ENCODE measurements around the gene DMBT1.

DMBT1 gene

DNA sequence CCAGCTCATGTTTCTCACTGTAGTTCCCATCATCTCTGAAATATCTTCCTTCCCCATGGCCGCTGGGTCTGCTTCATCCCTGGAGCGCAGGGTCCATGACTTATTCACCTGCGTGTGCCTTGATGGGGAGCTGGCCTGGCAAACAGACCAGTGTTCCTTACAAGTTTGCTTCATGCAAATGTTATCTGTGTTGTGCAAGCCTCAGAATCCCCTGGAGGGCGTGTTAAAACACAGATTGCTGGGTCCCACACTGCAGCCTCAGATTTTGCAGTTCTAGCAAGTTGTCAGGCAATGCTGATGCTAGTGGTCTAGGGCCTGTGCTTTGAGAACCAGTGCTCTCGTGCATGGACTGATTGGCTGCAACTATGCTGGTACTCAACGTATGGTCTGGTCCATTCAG, 7.2 kb upstream of the DMBT1 start:
- DNase-seq (ENCODE audit: low read depth), result no peak

DNA sequence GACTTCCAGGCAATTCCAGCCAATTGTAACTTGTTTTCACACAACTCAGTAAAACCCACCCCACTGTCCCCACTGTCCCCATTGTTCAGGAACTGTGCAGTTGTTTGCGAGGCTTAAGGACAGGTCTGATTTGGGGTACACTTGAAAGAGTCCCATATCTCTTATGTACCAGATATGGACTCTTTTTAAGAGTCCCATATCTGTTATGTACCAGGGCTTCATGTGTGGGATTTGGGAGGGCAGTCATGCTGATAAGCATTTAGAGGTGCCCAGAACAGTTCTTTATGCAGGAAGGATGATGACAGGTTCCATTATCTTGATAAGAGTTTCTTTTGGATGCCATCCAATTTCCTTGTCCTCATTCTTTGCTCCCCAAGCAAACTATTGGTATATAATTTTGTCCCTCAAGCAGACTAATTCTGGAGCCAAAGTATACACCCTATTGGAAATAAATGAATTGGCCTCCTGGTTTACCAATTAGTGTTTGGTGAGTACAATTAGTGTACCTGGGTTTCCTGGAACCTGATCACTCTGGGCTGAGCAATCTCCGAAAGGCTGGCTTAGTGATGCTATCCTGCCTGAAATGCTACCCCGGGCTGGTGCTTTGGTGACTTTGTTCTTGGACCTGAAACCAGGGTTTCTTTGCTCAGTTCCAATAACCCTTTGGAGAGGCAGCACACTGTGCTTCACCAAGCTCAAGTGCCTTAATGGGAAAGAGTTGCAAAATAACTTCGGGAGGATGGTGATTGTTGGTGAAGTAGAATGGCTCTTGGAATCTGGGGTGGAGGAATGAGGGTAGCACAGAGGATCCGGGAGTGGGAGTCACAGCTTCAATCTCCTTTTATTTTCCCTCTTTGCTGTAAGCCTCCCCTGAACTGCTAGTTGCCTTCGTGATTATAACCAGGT, 6.2 kb upstream of the DMBT1 start:
- H3K4me3 ChIP-seq (ENCODE audit: low read depth, low read length), result no peak overlapping the region
- DNase-seq (ENCODE audit: low read depth), result no peak
- TF ChIP-seq, protein P1, sequence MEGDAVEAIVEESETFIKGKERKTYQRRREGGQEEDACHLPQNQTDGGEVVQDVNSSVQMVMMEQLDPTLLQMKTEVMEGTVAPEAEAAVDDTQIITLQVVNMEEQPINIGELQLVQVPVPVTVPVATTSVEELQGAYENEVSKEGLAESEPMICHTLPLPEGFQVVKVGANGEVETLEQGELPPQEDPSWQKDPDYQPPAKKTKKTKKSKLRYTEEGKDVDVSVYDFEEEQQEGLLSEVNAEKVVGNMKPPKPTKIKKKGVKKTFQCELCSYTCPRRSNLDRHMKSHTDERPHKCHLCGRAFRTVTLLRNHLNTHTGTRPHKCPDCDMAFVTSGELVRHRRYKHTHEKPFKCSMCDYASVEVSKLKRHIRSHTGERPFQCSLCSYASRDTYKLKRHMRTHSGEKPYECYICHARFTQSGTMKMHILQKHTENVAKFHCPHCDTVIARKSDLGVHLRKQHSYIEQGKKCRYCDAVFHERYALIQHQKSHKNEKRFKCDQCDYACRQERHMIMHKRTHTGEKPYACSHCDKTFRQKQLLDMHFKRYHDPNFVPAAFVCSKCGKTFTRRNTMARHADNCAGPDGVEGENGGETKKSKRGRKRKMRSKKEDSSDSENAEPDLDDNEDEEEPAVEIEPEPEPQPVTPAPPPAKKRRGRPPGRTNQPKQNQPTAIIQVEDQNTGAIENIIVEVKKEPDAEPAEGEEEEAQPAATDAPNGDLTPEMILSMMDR (IDR thresholded peaks at IDR 0.05; ENCODE audit: control insufficient read depth, extremely low read depth, insufficient read depth), result no peak

More for the DNA sequence above, 7.2 kb upstream of the DMBT1 start:
- TF ChIP-seq, protein P1 (IDR thresholded peaks at IDR 0.05; ENCODE audit: control insufficient read depth, extremely low read depth, insufficient read depth), result no peak
- H3K4me3 ChIP-seq (ENCODE audit: low read depth, low read length), result no peak overlapping the region

DNA sequence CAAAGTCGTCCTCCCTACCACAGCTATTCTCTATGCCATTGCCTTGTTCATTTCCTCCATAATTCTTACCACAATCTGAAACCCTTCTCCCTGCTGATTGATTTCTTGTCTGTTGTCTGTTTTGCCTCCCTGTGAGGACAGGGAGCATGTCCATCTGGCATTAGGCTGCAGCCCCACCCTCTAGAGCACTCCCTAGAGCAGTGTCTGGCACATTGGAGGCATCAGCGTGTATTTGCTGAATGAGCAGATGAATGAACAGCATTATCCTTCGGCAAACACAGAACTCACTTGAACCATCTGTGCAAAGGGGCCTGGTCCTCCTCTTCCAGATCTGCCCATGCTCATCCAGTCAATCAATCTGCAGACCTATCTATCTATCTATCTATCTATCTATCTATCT, 5.1 kb upstream of the DMBT1 start:
- no peak overlapping the region for H3K4me3 ChIP-seq (ENCODE audit: low read depth, low read length)
- TF ChIP-seq, protein P1 (IDR thresholded peaks at IDR 0.05; ENCODE audit: control insufficient read depth, extremely low read depth, insufficient read depth), result no peak
- no peak for DNase-seq (ENCODE audit: low read depth)

DNA sequence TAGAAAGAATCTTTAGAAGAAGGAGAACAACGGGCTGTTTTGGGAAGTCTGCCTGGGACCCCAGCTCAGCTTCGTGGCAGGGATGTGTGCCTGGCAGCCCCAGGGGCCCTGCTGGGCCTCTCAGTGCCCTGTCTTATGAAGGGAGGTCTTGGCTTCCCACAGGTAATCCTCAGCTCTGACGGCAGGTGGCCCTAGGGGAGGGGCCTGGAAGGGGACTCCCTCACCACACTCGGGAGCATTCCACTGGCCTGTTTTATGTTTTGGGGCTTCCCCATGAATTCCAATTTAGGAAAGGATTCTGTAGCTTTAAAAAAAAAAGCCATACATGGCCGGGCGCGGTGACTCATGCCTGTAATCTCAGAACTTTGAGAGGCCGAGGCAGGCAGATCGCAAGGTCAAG, 3.0 kb upstream of the DMBT1 start:
- TF ChIP-seq, protein P1 (IDR thresholded peaks at IDR 0.05; ENCODE audit: control insufficient read depth, extremely low read depth, insufficient read depth), result no peak
- DNase-seq (ENCODE audit: low read depth), result no peak
- no peak overlapping the region for H3K4me3 ChIP-seq (ENCODE audit: low read depth, low read length)

DNA sequence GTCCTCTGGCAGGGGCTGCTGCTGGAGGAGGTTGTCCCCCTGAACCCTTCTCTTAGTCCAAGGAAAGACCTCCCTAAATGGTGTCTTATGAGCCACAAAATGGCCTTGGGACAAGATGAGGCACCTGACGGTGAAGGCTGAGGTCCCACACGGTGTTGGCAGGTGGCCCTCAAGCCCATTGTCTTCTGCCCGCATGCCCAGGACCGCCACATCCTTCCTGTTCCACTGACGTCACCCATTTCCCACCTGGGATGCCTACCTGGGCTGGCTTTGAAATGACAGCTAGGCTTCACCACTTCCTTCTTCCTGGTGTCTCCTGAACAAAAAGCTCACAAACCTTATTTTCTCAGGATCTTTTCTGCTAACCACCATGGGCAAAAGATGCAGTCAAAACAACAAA, 2.1 kb upstream of the DMBT1 start:
- no peak for DNase-seq (ENCODE audit: low read depth)
- H3K4me3 ChIP-seq (ENCODE audit: low read depth, low read length), result no peak overlapping the region
- TF ChIP-seq, protein P1 (IDR thresholded peaks at IDR 0.05; ENCODE audit: control insufficient read depth, extremely low read depth, insufficient read depth), result no peak

DNA sequence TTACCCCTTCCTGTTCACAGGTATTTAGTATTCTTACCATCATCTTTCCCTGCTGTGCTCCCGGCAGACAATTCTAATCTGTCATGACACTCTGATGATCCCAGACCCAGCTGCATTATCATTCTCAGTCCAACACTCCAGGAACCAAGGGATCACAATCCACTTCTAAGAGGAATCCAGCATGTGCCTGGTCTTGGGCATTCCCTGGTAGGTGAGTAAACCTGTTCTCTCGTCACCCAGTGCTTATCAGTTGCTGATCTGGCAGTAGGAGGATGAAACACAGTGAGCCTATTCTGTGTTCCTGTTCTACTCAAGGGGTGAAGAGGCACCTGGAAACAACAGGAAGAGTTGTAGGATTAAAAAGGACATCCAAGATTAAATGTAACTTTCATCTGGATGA, 1.3 kb upstream of the DMBT1 start:
- no peak overlapping the region for H3K4me3 ChIP-seq (ENCODE audit: low read depth, low read length)
- TF ChIP-seq, protein P1 (IDR thresholded peaks at IDR 0.05; ENCODE audit: control insufficient read depth, extremely low read depth, insufficient read depth), result no peak
- no peak for DNase-seq (ENCODE audit: low read depth)

DNA sequence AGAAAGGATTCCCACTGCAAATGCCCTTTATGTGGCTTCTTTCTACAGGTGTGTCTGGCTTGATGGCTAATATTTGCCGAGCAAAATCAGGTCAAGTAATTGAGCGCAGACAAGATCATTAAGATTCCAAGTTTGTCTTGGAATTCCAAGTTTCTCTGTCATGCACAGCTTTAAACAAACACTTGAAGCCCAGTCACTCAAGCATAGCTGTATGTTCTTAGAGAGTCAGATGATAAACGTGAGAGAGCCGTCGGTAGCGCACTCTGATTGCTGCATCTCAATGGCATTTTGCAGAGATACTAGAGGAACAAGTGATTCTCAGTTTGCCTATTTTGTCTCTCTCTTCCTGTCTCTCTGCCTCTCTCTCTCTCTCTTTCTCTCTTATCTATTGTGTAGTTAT, 658 bp downstream of the DMBT1 start:
- TF ChIP-seq, protein P1 (IDR thresholded peaks at IDR 0.05; ENCODE audit: control insufficient read depth, extremely low read depth, insufficient read depth), result no peak
- no peak for DNase-seq (ENCODE audit: low read depth)
- no peak overlapping the region for H3K4me3 ChIP-seq (ENCODE audit: low read depth, low read length)

All from LNCaP clone FGC (cell line).